Liver (tissue), 3 donors: Measurements from ENCODE around the gene WNT3A.

Source experiments
- CTCF ChIP-seq: fragments of 150-350 bp; IDR thresholded peaks from 2 replicates; pipeline ENCODE4 v1.5.1; 2017; ENCODE audit warnings: improper control_type of control experiment, low read depth, low read length; ENCODE audit not compliant: missing input control
- NR2F2 ChIP-seq: IDR thresholded peaks from 2 replicates; pipeline ENCODE4 v1.6.1; 2016; ENCODE audit warnings: antibody characterized with exemption
- TAF1 ChIP-seq: conservative IDR thresholded peaks from 2 replicates; pipeline ENCODE4 v1.6.1; 2016; ENCODE audit warnings: antibody characterized with exemption, mild to moderate bottlenecking
- donor health status: healthy.
- donor health status: healthy.

DNA sequence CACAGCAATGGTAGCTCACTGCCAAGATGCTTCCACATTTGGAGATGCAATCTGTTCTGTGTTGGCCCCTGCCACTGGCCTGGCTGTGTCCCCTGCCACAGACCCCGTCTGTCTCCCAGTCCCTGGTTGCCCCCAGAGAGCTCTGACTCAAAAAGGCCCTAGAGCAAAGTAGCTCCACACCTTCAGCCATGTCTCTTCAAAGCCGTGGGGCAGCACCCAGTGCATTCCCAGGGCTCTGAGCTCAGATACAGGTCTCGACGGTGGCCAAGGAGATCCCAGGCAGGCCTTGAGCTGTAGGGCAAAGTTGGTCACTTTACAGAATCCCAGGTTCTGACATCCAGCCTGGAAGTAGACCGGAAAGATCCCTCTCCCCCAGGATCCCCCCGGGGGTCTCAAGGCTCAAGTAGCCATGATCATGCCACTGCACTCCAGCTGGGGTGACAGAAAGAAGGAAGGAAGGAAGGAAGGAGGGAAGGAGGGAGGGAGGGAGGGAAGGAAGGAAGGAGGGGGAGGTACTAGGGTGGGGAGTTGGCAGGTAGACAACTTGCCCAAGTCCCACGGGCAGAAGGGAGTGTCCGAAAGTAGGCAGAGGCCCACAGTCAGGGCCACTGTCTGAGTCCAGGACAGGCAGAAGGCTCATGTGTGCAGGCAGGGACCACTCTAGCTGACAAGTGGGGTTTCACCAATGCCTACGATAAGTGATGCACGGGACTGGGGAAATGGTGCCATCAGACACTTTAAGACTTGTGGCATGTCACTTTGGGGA lies 71.0 kb downstream of the WNT3A start:
- TF ChIP-seq CTCF (no peak), NR2F2 (no peak), TAF1 (no peak)
